OCI-LY1 (cell line): ENCODE results near the gene ASF1A.
A peak's percentile ranks its signal among the peaks of the same experiment; 100 is the strongest.

Experiments used
- H2AFZ ChIP-seq: fragments of 200-600 bp; sonication (generic), shearing (Covaris generic); 2 replicates; pipeline ENCODE4 v1.6.0; 2014; ENCODE audit warnings: antibody characterized with exemption, mild to moderate bottlenecking, low read length
- H3F3A ChIP-seq: fragments of 200-600 bp; sonication (generic), shearing (Covaris generic); 2 replicates; pipeline ENCODE4 v1.6.0; 2014; ENCODE audit warnings: mild to moderate bottlenecking, antibody characterized with exemption, low read length, moderate library complexity; ENCODE audit not compliant: insufficient read depth
- H3K27ac ChIP-seq: fragments of 200-600 bp; sonication (generic); 2 replicates; pipeline ENCODE4 v1.5.1; 2014; ENCODE audit warnings: low read length, mixed run types, mild to moderate bottlenecking, low read depth; ENCODE audit not compliant: poor library complexity, severe bottlenecking
- H3K27me3 ChIP-seq: fragments of 200-600 bp; sonication (generic); 2 replicates; pipeline ENCODE4 v1.6.0; 2014; ENCODE audit warnings: antibody characterized with exemption, mild to moderate bottlenecking, low read length, moderate library complexity; ENCODE audit not compliant: insufficient read depth
- H3K36me3 ChIP-seq: fragments of 200-600 bp; sonication (generic); 2 replicates; pipeline ENCODE4 v1.6.1; 2014; ENCODE audit warnings: mild to moderate bottlenecking, antibody characterized with exemption, low read length, moderate library complexity, mixed read lengths; ENCODE audit not compliant: insufficient read depth
- H3K4me1 ChIP-seq: fragments of 200-600 bp; sonication (generic); 2 replicates; pipeline ENCODE4 v1.5.1; 2014; ENCODE audit warnings: mild to moderate bottlenecking, low read length, moderate library complexity; ENCODE audit not compliant: insufficient read depth, severe bottlenecking
- H3K4me2 ChIP-seq: fragments of 200-600 bp; sonication (generic), shearing (Covaris generic); 2 replicates; pipeline ENCODE4 v1.6.1; 2014; ENCODE audit warnings: low read length
- H3K4me3 ChIP-seq: fragments of 200-600 bp; sonication (generic); 2 replicates; pipeline ENCODE4 v1.5.1; 2014; ENCODE audit warnings: low read length, low read depth, mild to moderate bottlenecking, mixed read lengths; ENCODE audit not compliant: poor library complexity, severe bottlenecking
- H3K79me2 ChIP-seq: fragments of 200-600 bp; shearing (Covaris generic); 2 replicates; pipeline ENCODE4 v1.6.1; 2016; ENCODE audit warnings: mixed run types, low read length, mixed read lengths; ENCODE audit not compliant: insufficient read depth
- H3K9ac ChIP-seq: fragments of 200-600 bp; sonication (generic), shearing (Covaris generic); 2 replicates; pipeline ENCODE4 v1.6.1; 2014; ENCODE audit warnings: mild to moderate bottlenecking, low read length, mixed read lengths
- H3K9me2 ChIP-seq: fragments of 200-600 bp; sonication (generic), shearing (Covaris generic); 2 replicates; pipeline ENCODE4 v1.6.1; 2014; ENCODE audit warnings: low read depth, mild to moderate bottlenecking, low read length, mixed read lengths
- H3K9me3 ChIP-seq: fragments of 200-600 bp; shearing (Covaris generic); 2 replicates; pipeline ENCODE4 v1.6.1; 2014; ENCODE audit warnings: low read length, mixed read lengths
- H4K20me1 ChIP-seq: fragments of 200-600 bp; sonication (generic), shearing (Covaris generic); 2 replicates; pipeline ENCODE4 v1.6.0; 2016; ENCODE audit warnings: mild to moderate bottlenecking, low read length; ENCODE audit not compliant: insufficient read depth
- EZH2 ChIP-seq: fragments of 200-600 bp; sonication (generic), shearing (Covaris generic); IDR thresholded peaks from 2 replicates; pipeline ENCODE4 v1.8.0; 2017; ENCODE audit warnings: borderline replicate concordance, mixed run types, mild to moderate bottlenecking, antibody characterized with exemption, low read length, moderate library complexity, mixed read lengths
- TF ChIP-seq, protein P1 (sequence below): fragments of 200-600 bp; sonication (generic), shearing (Covaris generic); IDR thresholded peaks from 2 replicates; pipeline ENCODE4 v1.5.1; 2017; ENCODE audit warnings: mild to moderate bottlenecking, antibody characterized with exemption, low read length, moderate library complexity, mixed read lengths

ASF1A gene

DNA sequence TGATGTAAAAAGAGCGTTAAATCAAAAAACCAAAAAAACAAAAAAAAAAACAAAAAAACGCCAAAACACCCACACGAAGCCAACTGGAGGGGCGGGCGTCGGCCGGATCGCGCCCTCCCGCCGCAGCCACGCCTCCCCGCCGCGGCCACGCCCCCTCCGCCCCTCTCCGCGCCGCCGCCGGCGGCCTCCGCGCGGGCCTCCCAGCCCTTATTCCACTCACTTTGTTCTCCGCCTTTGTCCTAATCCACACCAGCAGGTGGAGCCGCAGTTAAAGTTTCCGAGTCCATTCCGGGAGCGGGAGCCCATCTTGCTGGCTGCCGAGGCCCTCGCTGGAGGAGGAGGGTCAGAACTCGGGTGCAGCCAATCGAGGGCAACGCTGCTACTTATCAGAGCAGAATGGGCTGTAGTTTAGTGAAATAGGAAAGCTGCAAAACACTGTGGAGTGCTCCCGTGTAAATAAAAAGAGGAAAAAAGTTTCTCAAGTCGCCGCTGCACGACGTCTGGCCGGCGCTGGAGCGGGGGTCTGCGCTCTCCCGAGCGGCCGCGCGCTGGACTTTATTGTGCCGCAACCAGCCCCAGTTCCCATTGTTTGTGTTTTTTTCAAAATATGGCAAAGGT lies at the start of gene ASF1A:
ASF1A (plus strand) TSS at position 346 of the 618 bp plus-strand sequence; CDS start at position 608, 262 bp downstream.
- Histone ChIP-seq H3F3A (no peaks in the 10 kb centered on the region), H4K20me1 (no peaks in the 10 kb centered on the region), H3K36me3 (peaks cover 11% of the 10 kb centered on the region; the same call in 1 of the 2 replicates), H3K9me2 (no peaks in the 10 kb centered on the region), H3K4me3 (peak within 1 kb of the TSS; percentile 85), H3K27ac (peak within 1 kb of the TSS; percentile 97), H2AFZ (no peak within 1 kb of the TSS), H3K9me3 (no peaks in the 10 kb centered on the region), H3K9ac (peak within 1 kb of the TSS; percentile 95), H3K27me3 (no peaks in the 10 kb centered on the region), H3K4me1 (peaks cover 68% of the 10 kb centered on the region), H3K4me2 (peak within 1 kb of the TSS; percentile 91), H3K79me2 (peaks cover 72% of the 10 kb centered on the region)
- no peak for TF ChIP-seq EZH2
- TF ChIP-seq, protein P1, sequence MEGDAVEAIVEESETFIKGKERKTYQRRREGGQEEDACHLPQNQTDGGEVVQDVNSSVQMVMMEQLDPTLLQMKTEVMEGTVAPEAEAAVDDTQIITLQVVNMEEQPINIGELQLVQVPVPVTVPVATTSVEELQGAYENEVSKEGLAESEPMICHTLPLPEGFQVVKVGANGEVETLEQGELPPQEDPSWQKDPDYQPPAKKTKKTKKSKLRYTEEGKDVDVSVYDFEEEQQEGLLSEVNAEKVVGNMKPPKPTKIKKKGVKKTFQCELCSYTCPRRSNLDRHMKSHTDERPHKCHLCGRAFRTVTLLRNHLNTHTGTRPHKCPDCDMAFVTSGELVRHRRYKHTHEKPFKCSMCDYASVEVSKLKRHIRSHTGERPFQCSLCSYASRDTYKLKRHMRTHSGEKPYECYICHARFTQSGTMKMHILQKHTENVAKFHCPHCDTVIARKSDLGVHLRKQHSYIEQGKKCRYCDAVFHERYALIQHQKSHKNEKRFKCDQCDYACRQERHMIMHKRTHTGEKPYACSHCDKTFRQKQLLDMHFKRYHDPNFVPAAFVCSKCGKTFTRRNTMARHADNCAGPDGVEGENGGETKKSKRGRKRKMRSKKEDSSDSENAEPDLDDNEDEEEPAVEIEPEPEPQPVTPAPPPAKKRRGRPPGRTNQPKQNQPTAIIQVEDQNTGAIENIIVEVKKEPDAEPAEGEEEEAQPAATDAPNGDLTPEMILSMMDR: peak; percentile 43; the same call in 1 of the 2 replicates

DNA sequence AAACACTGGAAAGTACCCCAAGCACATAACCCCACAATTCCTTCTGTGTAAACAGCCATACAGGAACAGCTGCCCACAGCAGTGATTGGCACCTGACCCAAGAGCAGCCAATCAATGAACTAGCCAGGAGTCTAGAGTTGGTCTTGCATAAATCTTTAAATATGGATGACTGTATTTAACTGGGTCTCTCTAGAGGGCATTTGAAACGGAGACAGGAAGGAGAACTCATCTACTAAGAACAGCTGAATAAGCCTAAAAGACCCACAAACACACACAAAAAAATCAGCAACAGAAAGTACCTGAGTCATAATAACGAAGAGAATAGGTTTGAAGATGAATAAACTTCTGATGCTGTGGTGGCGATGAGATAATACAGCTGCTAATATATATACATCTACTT lies 49.0 kb upstream of the ASF1A start:
- H3K9ac ChIP-seq: no peak overlapping the region
- no peaks in the 10 kb centered on the region for H3K9me3 ChIP-seq
- H4K20me1 ChIP-seq: no peaks in the 10 kb centered on the region
- no peak overlapping the region for H3K4me2 ChIP-seq
- no peak for TF ChIP-seq EZH2
- TF ChIP-seq, protein P1: no peak
- no peaks in the 10 kb centered on the region for H3K4me1 ChIP-seq
- H3F3A ChIP-seq: no peaks in the 10 kb centered on the region
- H2AFZ ChIP-seq: no peak overlapping the region
- peaks cover 7% of the 10 kb centered on the region; the same call in 1 of the 2 replicates for H3K36me3 ChIP-seq
- H3K79me2 ChIP-seq: no peaks in the 10 kb centered on the region
- no peak overlapping the region for H3K27ac ChIP-seq
- no peak overlapping the region for H3K4me3 ChIP-seq
- no peaks in the 10 kb centered on the region for H3K9me2 ChIP-seq
- no peaks in the 10 kb centered on the region for H3K27me3 ChIP-seq

DNA sequence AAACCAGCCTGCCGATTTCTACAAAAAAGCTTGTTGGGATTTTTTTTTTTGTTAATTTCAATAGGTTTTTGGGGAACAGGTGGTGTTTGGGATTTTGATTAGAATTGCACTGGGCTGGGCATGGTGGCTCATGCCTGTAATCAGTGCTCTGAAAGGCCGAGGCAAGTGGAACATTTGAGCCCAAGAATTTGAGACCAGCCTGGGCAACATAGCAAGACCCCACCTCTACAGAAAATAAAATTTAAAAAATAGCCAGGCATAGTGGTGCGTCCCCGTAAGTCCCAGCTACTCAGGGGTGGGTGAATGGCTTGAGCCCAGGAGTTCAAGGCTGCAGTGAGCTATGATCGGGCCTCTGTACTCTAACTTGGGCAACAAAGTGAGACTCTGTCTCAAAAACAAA lies 40.5 kb upstream of the ASF1A start:
- Histone ChIP-seq H3K4me3 (no peak overlapping the region), H3K79me2 (0 out of 2 replicates have a peak, but pooled peaks cover 7% of the 10 kb centered on the region), H3K4me1 (no peaks in the 10 kb centered on the region), H3K9me3 (no peaks in the 10 kb centered on the region), H4K20me1 (no peaks in the 10 kb centered on the region), H2AFZ (no peak overlapping the region), H3K36me3 (no peaks in the 10 kb centered on the region), H3K9ac (no peak overlapping the region), H3F3A (no peaks in the 10 kb centered on the region), H3K27me3 (no peaks in the 10 kb centered on the region), H3K27ac (no peak overlapping the region), H3K9me2 (no peaks in the 10 kb centered on the region), H3K4me2 (no peak overlapping the region)
- no peak for TF ChIP-seq EZH2
- TF ChIP-seq, protein P1: no peak
